ENCODE results near the gene ZNF112.

ZNF112 gene

DNA sequence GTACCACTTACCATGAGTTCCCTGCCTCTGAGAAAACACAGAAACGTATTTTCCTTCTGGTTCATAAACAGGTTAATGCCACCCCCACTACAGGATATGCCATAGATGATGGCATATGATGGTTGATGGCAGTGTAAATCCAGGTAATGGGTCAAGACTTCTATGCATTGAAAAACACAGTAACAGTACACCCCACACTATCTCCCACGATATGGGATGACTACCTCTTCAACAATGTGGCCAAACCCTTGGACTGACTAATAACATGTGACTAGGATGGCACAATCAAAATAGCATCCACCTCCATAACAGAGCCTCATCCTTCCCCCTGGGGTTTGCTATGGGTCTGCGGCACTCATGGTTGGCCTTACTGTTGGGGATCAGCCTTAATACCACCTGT lies 73.6 kb downstream of the ZNF112 start:
- no peak for DNase-seq (ENCODE audit: low read depth)

DNA sequence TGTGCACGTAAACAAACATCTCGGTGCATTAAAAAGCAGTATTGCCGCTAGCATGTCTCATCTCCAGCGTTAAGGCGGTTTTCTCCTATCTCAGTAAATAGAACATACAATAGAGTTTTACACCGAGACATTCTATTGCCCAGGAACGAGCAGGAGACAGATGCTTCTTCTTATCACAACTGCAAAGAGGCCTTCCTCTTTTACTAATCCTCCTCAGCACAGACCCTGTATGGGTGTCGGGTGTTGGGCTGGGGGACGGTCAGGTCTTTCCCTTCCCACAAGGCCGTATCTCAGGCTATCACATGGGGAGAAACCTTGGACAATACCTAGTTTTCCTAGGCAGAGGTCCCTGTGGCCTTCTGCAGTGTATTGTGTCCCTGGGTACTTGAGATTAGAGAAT lies 75.6 kb downstream of the ZNF112 start:
- DNase-seq (ENCODE audit: low read depth): no peak

GRCh38 chr19:44278181-44278690 lies 78.2 kb downstream of the ZNF112 start:
- DNase-seq (ENCODE audit: low read depth): no peak

GRCh38 chr19:44277331-44277730 lies 79.1 kb downstream of the ZNF112 start:
- DNase-seq (ENCODE audit: low read depth): no peak
